ENCODE measurements around the gene C12orf43.

C12orf43 gene

GRCh38 chr12:121026274-121027045 is 10.2 kb upstream of the C12orf43 start:
- DNase-seq (ENCODE audit: low read depth): no peak
- TF ChIP-seq CTCF (IDR thresholded peaks at IDR 0.05; ENCODE audit: low read length, missing control alignments): no peak
- no peak overlapping the region for H3K4me3 ChIP-seq (replicated peaks; ENCODE audit: low read depth, low read length)

- no peak for DNase-seq (ENCODE audit: low read depth)
- TF ChIP-seq CTCF (IDR thresholded peaks at IDR 0.05; ENCODE audit: low read length, missing control alignments): no peak
- no peak overlapping the region for H3K4me3 ChIP-seq (replicated peaks; ENCODE audit: low read depth, low read length)
These were observed 9.3 kb upstream of the C12orf43 start for GRCh38 chr12:121025442-121026226.

- H3K4me3 ChIP-seq (replicated peaks; ENCODE audit: low read depth, low read length): no peak overlapping the region
- no peak for DNase-seq (ENCODE audit: low read depth)
- TF ChIP-seq CTCF (IDR thresholded peaks at IDR 0.05; ENCODE audit: low read length, missing control alignments): no peak
These were observed 7.5 kb upstream of the C12orf43 start for GRCh38 chr12:121023799-121024198.

GRCh38 chr12:121022713-121023112 is 6.4 kb upstream of the C12orf43 start:
- TF ChIP-seq CTCF (IDR thresholded peaks at IDR 0.05; ENCODE audit: low read length, missing control alignments): no peak
- no peak overlapping the region for H3K4me3 ChIP-seq (replicated peaks; ENCODE audit: low read depth, low read length)

GRCh38 chr12:121021754-121022153 is 5.5 kb upstream of the C12orf43 start:
- TF ChIP-seq CTCF (IDR thresholded peaks at IDR 0.05; ENCODE audit: low read length, missing control alignments): no peak
- no peak overlapping the region for H3K4me3 ChIP-seq (replicated peaks; ENCODE audit: low read depth, low read length)
- DNase-seq (ENCODE audit: low read depth): no peak

More at GRCh38 chr12:121022713-121023112, 6.4 kb upstream of the C12orf43 start:
- no peak for DNase-seq (ENCODE audit: low read depth)

GRCh38 chr12:121018860-121019617 is 2.8 kb upstream of the C12orf43 start:
- H3K4me3 ChIP-seq (replicated peaks; ENCODE audit: low read depth, low read length): no peak overlapping the region
- no peak for DNase-seq (ENCODE audit: low read depth)
- TF ChIP-seq CTCF (IDR thresholded peaks at IDR 0.05; ENCODE audit: low read length, missing control alignments): no peak
